ENCODE data around the gene PHF2. TPM values are rescaled to one million over a fixed set of nuclear protein-coding genes. Genes with fewer than 3 reads are reported as not detected.

PHF2 gene
- total RNA-seq, 4 donors from 2014 or later: 32.8 to 50.1 (median 33.0) TPM

DNA sequence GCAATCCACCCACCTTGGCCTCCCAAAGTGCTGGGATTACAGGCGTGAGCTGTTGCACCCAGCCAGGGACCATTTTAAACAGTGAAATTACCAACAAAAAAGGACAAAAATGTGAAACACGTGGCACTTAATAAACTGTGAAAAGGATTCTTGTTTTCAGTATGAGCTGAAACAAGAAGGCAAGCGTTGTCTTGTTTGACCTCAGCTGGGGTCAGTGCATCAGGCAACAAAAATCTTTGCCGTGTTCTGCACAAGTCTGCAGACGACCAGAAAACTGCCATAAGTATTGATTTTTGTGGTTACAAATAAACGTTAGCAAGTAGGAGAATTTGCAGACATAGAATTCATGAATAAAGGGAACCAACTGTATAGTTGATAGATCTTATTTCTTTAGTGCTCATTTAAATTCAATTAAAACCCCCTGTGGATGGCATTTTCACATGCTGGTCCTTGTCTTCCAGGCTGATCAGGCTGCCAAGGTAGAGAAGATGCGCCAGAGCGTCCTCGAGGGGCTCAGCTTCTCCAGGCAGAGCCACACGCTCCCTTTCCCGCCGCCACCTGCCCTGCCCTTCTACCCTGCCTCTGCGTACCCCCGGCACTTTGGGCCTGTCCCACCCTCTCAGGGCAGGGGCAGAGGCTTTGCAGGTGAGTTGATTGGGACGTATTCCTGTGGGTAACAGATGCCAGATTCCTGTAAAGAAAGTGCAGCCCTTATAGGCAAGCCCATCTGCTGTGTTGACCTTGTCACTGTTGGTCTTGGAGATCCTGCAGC, 18.8 kb upstream of the PHF2 start:
- no peaks in the 10 kb centered on the region for H3K27me3 ChIP-seq
- WGBS, 2 donors: 92 to 94% methylated on average over 15 of the region's 15 CpGs
- no peaks in the 10 kb centered on the region for H3K9me3 ChIP-seq
- DNase-seq: no peak
- intact Hi-C loops (cut with DNase I): no loop called here
- H3K27ac ChIP-seq: no peak overlapping the region
- TF ChIP-seq POLR2A (IDR thresholded peaks at IDR 0.05): no peak
- TF ChIP-seq, protein P1, sequence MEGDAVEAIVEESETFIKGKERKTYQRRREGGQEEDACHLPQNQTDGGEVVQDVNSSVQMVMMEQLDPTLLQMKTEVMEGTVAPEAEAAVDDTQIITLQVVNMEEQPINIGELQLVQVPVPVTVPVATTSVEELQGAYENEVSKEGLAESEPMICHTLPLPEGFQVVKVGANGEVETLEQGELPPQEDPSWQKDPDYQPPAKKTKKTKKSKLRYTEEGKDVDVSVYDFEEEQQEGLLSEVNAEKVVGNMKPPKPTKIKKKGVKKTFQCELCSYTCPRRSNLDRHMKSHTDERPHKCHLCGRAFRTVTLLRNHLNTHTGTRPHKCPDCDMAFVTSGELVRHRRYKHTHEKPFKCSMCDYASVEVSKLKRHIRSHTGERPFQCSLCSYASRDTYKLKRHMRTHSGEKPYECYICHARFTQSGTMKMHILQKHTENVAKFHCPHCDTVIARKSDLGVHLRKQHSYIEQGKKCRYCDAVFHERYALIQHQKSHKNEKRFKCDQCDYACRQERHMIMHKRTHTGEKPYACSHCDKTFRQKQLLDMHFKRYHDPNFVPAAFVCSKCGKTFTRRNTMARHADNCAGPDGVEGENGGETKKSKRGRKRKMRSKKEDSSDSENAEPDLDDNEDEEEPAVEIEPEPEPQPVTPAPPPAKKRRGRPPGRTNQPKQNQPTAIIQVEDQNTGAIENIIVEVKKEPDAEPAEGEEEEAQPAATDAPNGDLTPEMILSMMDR (IDR thresholded peaks at IDR 0.05): no peak
- no peaks in the 10 kb centered on the region for H3K4me1 ChIP-seq
- H3K4me3 ChIP-seq (replicated peaks in 1 of 3): no peak overlapping the region
- peaks cover 25 to 45% of the 10 kb centered on the region in 2 donors for H3K36me3 ChIP-seq

DNA sequence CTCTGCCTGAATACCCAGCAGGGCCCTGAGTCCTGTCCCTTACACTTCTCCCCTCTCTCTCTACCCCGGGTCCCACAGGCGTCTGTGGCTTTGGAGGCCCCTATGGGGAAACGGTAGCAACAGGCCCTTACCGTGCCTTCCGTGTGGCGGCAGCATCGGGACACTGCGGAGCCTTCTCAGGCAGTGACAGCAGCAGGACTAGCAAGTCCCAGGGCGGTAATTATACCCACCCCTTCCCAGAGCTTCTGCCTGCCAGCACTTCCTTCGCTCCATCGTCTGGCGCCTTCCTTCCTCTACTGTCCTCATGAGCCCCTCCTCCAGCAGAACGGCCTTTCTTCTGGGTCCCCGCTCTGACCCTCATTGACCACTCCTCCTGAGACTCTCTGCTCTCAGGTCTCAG, 17.9 kb upstream of the PHF2 start:
- WGBS, 2 donors: 80 to 85% methylated on average over 8 to 11 of the region's 14 CpGs
- no peaks in the 10 kb centered on the region for H3K27me3 ChIP-seq
- no peak for DNase-seq
- H3K9me3 ChIP-seq: no peaks in the 10 kb centered on the region
- H3K36me3 ChIP-seq: peaks cover 31 to 49% of the 10 kb centered on the region in 2 donors
- H3K4me1 ChIP-seq: no peaks in the 10 kb centered on the region
- H3K27ac ChIP-seq: no peak overlapping the region
- intact Hi-C loops (cut with DNase I): no loop called here
- TF ChIP-seq, protein P1 (IDR thresholded peaks at IDR 0.05): no peak
- no peak for TF ChIP-seq POLR2A (IDR thresholded peaks at IDR 0.05)
- no peak overlapping the region for H3K4me3 ChIP-seq (replicated peaks in 1 of 3)

DNA sequence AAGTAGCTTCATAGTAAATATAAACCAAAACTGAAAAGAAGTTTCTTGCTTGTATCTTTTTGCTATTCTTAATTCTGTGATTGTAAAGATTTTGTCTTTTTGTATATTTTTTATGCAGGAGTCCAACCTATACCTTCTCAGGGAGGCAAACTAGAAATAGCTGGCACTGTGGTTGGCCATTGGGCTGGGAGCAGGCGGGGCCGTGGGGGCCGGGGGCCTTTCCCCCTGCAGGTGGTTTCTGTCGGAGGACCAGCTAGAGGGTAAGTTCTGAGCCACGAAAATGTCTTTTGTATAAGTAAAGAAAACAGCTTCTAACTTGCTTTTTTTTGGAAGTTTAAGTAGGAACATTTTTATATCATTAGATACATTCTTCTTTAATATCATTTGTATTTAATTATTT, 15.4 kb upstream of the PHF2 start:
- Histone ChIP-seq H3K27ac (no peak overlapping the region), H3K27me3 (no peaks in the 10 kb centered on the region), H3K9me3 (no peaks in the 10 kb centered on the region), H3K36me3 (peaks cover 37 to 55% of the 10 kb centered on the region in 2 donors), H3K4me1 (no peaks in the 10 kb centered on the region), H3K4me3 (replicated peaks in 1 of 3) (no peak overlapping the region)
- TF ChIP-seq POLR2A (IDR thresholded peaks at IDR 0.05): no peak
- TF ChIP-seq, protein P1 (IDR thresholded peaks at IDR 0.05): no peak
- intact Hi-C loops (cut with DNase I): loop anchor here (10.0 kb wide), 1 partner anchor 396 kb away; no protein-coding TSS in a partner anchor
- no peak for DNase-seq
- WGBS, 2 donors: 88 to 94% methylated on average over 5 of the region's 5 CpGs

DNA sequence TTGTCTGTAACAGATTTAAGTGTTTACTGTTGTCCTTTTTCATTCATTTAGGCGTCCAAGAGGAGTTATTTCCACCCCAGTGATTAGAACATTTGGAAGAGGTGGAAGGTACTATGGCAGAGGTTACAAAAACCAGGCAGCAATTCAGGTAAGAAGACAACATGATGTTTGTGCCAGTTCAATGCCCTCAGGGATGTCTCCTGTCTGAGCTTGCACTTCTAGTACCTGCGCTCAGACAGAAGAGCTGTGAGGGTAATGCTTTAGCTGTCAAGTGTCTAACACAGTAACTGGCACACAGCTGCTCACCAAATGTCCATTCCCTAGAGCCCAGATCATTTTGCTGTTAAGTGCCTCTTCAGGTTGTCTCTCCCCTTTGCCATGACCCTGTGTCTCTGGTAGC, 14.2 kb upstream of the PHF2 start:
- no peaks in the 10 kb centered on the region for H3K27me3 ChIP-seq
- no peak for DNase-seq
- WGBS, 2 donors: 86 to 94% methylated on average over 2 of the region's 2 CpGs
- H3K36me3 ChIP-seq: peaks cover 37 to 55% of the 10 kb centered on the region in 2 donors
- H3K27ac ChIP-seq: no peak overlapping the region
- H3K9me3 ChIP-seq: no peaks in the 10 kb centered on the region
- intact Hi-C loops (cut with DNase I): loop anchor here (10.0 kb wide), 1 partner anchor 397 kb away; no protein-coding TSS in a partner anchor
- TF ChIP-seq, protein P1 (IDR thresholded peaks at IDR 0.05): no peak
- no peak for TF ChIP-seq POLR2A (IDR thresholded peaks at IDR 0.05)
- H3K4me1 ChIP-seq: peaks cover 4% of the 10 kb centered on the region in 2 donors
- H3K4me3 ChIP-seq (replicated peaks in 1 of 3): no peak overlapping the region

DNA sequence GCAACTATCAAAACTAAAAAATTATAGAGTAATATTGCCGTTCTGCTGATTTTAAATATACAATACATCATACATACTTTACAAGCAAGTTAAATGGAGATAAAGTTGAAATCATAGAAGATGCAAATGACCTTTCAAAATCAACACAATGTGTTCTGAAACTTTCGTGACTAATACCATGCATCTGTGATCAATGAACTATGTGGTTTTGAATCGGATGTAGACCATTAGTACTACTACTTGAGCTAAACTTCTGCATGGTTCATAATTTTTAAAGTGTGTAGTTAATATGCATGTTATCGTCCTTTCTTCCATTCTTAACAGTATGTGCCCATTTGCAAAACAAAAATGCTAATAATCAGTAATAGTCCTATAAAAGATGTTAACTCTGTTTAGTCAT, 11.3 kb upstream of the PHF2 start:
- Histone ChIP-seq H3K9me3 (no peaks in the 10 kb centered on the region), H3K4me1 (peaks cover 9 to 11% of the 10 kb centered on the region in 2 donors), H3K4me3 (replicated peaks in 1 of 3) (no peak overlapping the region), H3K36me3 (peaks cover 20 to 35% of the 10 kb centered on the region in 2 donors), H3K27ac (no peak overlapping the region), H3K27me3 (no peaks in the 10 kb centered on the region)
- intact Hi-C loops (cut with DNase I): loop anchor here (10.0 kb wide), 1 partner anchor 400 kb away; no protein-coding TSS in a partner anchor
- 72 to 77% methylated on average over 4 of the region's 4 CpGs for WGBS, 2 donors
- TF ChIP-seq, protein P1 (IDR thresholded peaks at IDR 0.05): no peak
- no peak for TF ChIP-seq POLR2A (IDR thresholded peaks at IDR 0.05)
- no peak for DNase-seq

Measured in thyroid gland (tissue), 4 donors.